Left lobe of liver (tissue), 2 donors: Measurements from ENCODE around the gene CXXC4. TPM values are rescaled to one million over a fixed set of nuclear protein-coding genes. Genes with fewer than 3 reads are reported as not detected.

Experiments
- ATAC-seq: fragments of 200-7000 bp; cut with Tn5 transposase; one replicate; pipeline ENCODE4 v1.9.1; 2020; ENCODE audit warnings: mild to moderate bottlenecking, moderate library complexity
- DNase-seq: peaks from one replicate; pipeline ENCODE4 v3.0.0-alpha.2; 2020; ENCODE audit warnings: low spot score
- total RNA-seq: library from RNA; stranded (reverse); gene quantifications from one replicate; pipeline ENCODE4 v1.2.1, GENCODE V29; 2021
- donor health status: DM: no; HTN: no; CAD: no; lungs with moderate emphysema.
- donor health status: DM: no; HTN: yes; CAD: no.

CXXC4 gene
- total RNA-seq = 0.38 TPM

GRCh38 chr4:104494822-104495559, at the start of gene CXXC4:
Gene CXXC4 (minus strand): TSS chr4:104494894. CDS start chr4:104491802, 3,092 bp downstream.
- peak; percentile 82 for ATAC-seq

GRCh38 chr4:104533156-104533555, 38.5 kb upstream of the CXXC4 start:
- no peak for ATAC-seq
- DNase-seq = no peak

More at GRCh38 chr4:104494822-104495559, at the start of gene CXXC4:
- DNase-seq = peak; percentile 79

GRCh38 chr4:104532677-104533076, 38.0 kb upstream of the CXXC4 start:
- ATAC-seq (no peak), DNase-seq (no peak)

- ATAC-seq = peak; percentile 40
- no peak for DNase-seq
Measured at GRCh38 chr4:104531390-104531789, 36.7 kb upstream of the CXXC4 start.

- no peak for DNase-seq
- ATAC-seq = no peak
Measured at GRCh38 chr4:104530426-104530825, 35.7 kb upstream of the CXXC4 start.

- DNase-seq = no peak
- no peak for ATAC-seq
Measured at GRCh38 chr4:104524591-104524990, 29.9 kb upstream of the CXXC4 start.

- DNase-seq (no peak), ATAC-seq (no peak)
Measured at GRCh38 chr4:104524026-104524425, 29.3 kb upstream of the CXXC4 start.

GRCh38 chr4:104519588-104519987, 24.9 kb upstream of the CXXC4 start:
- no peak for ATAC-seq
- DNase-seq = no peak

GRCh38 chr4:104516884-104517283, 22.2 kb upstream of the CXXC4 start:
- DNase-seq = no peak
- ATAC-seq = no peak

GRCh38 chr4:104508224-104508623, 13.5 kb upstream of the CXXC4 start:
- DNase-seq = no peak
- ATAC-seq = peak; percentile 87

- ATAC-seq (no peak), DNase-seq (no peak)
Measured at GRCh38 chr4:104507112-104507511, 12.4 kb upstream of the CXXC4 start.

GRCh38 chr4:104504536-104504935, 9.8 kb upstream of the CXXC4 start:
- DNase-seq = no peak
- no peak for ATAC-seq

GRCh38 chr4:104502471-104502870, 7.8 kb upstream of the CXXC4 start:
- DNase-seq = no peak
- ATAC-seq = no peak

- no peak for ATAC-seq
- no peak for DNase-seq
Measured at GRCh38 chr4:104501290-104501689, 6.6 kb upstream of the CXXC4 start.

- ATAC-seq = peak; percentile 33
- no peak for DNase-seq
Measured at GRCh38 chr4:104500442-104500841, 5.7 kb upstream of the CXXC4 start.

- no peak for DNase-seq
Measured at GRCh38 chr4:104494185-104494584, 509 bp downstream of the CXXC4 start.

GRCh38 chr4:104493081-104493831, 1.4 kb downstream of the CXXC4 start:
- DNase-seq (no peak), ATAC-seq (no peak)

More at GRCh38 chr4:104494185-104494584, 509 bp downstream of the CXXC4 start:
- ATAC-seq = no peak

- ATAC-seq (no peak), DNase-seq (no peak)
Measured at GRCh38 chr4:104492183-104492771, 2.4 kb downstream of the CXXC4 start.

GRCh38 chr4:104491481-104492182, 3.1 kb downstream of the CXXC4 start:
- DNase-seq = peak; percentile 54
- ATAC-seq = peak; percentile 20

GRCh38 chr4:104490770-104491480, 3.8 kb downstream of the CXXC4 start:
- peak; percentile 33 for ATAC-seq

More at GRCh38 chr4:104490770-104491480, 3.8 kb downstream of the CXXC4 start:
- peak; percentile 78 for DNase-seq
